HAP-1 (cell line): ENCODE data around the gene KIF26B.

ENCODE experiments used
- DNase-seq, 2 experiments: peaks; one replicate each; pipeline ENCODE4 v3.0.0-alpha.2; 2016 to 2020; ENCODE audit warnings: low spot score in 2 of 2
- H3K27me3 ChIP-seq: fragments of 250-450 bp; sonication (Bioruptor Pico); 2 replicates; pipeline ENCODE4 v1.5.1; 2020; ENCODE audit warnings: low read depth, mild to moderate bottlenecking, moderate library complexity
- H3K36me3 ChIP-seq: fragments of 250-450 bp; sonication (Bioruptor Pico); replicated peaks from 2 replicates; pipeline ENCODE4 v1.5.1; 2020; ENCODE audit warnings: mild to moderate bottlenecking
- H3K4me1 ChIP-seq: fragments of 250-450 bp; sonication (Bioruptor Pico); 2 replicates; pipeline ENCODE4 v1.5.1; 2020; ENCODE audit warnings: mild to moderate bottlenecking
- H3K4me3 ChIP-seq: fragments of 250-450 bp; sonication (Bioruptor Pico); 2 replicates; pipeline ENCODE4 v1.5.1; 2020; ENCODE audit warnings: mild to moderate bottlenecking, moderate library complexity
- H3K9me3 ChIP-seq: fragments of 250-450 bp; sonication (Bioruptor Pico); 2 replicates; pipeline ENCODE4 v1.5.1; 2020; ENCODE audit warnings: mild to moderate bottlenecking, moderate library complexity
- in situ Hi-C: fragments of 300-500 bp; cut with MboI; formaldehyde crosslinking; loops from 3 replicates; pipeline ENCODE4 v1.14.3; 2020; ENCODE audit warnings: low sequenced_read_pairs, inconsistent platforms, mixed read lengths

Gene KIF26B

GRCh38 chr1:245168906-245169305 is 14.1 kb downstream of the KIF26B start:
- H3K27me3 ChIP-seq, result no peaks in the 10 kb centered on the region
- H3K9me3 ChIP-seq, result no peaks in the 10 kb centered on the region
- no peaks in the 10 kb centered on the region for H3K4me1 ChIP-seq
- no peak overlapping the region for H3K4me3 ChIP-seq
- in situ Hi-C loops, result loop anchor here (25.0 kb wide), 1 partner anchor 1318 kb away; no protein-coding TSS in a partner anchor
- H3K36me3 ChIP-seq, result no peaks in the 10 kb centered on the region
- no peak for DNase-seq

- no peaks in the 10 kb centered on the region for H3K36me3 ChIP-seq
- DNase-seq, result no peak
- no peak overlapping the region for H3K4me3 ChIP-seq
- H3K9me3 ChIP-seq, result no peaks in the 10 kb centered on the region
- H3K27me3 ChIP-seq, result no peaks in the 10 kb centered on the region
- in situ Hi-C loops, result loop anchor here (25.0 kb wide), 1 partner anchor 1318 kb away; no protein-coding TSS in a partner anchor
- no peaks in the 10 kb centered on the region for H3K4me1 ChIP-seq
Measured at GRCh38 chr1:245169376-245169775, 14.6 kb downstream of the KIF26B start.

- H3K27me3 ChIP-seq, result no peaks in the 10 kb centered on the region
- DNase-seq, result no peak
- H3K4me1 ChIP-seq, result no peaks in the 10 kb centered on the region
- no peak overlapping the region for H3K4me3 ChIP-seq
- in situ Hi-C loops, result loop anchor here (25.0 kb wide), 1 partner anchor 1315 kb away; no protein-coding TSS in a partner anchor
- H3K36me3 ChIP-seq, result no peaks in the 10 kb centered on the region
- H3K9me3 ChIP-seq, result no peaks in the 10 kb centered on the region
Measured at GRCh38 chr1:245172026-245172425, 17.2 kb downstream of the KIF26B start.

- DNase-seq, result no peak
- Histone ChIP-seq H3K4me1 (no peaks in the 10 kb centered on the region), H3K27me3 (no peaks in the 10 kb centered on the region), H3K36me3 (no peaks in the 10 kb centered on the region), H3K4me3 (no peak overlapping the region), H3K9me3 (no peaks in the 10 kb centered on the region)
- in situ Hi-C loops, result loop anchor here (25.0 kb wide), 1 partner anchor 1314 kb away; no protein-coding TSS in a partner anchor
Measured at GRCh38 chr1:245172829-245173228, 18.0 kb downstream of the KIF26B start.

- DNase-seq, result no peak
- no peaks in the 10 kb centered on the region for H3K27me3 ChIP-seq
- H3K9me3 ChIP-seq, result no peaks in the 10 kb centered on the region
- H3K4me3 ChIP-seq, result no peak overlapping the region
- in situ Hi-C loops, result loop anchor here (25.0 kb wide), 1 partner anchor 1314 kb away; no protein-coding TSS in a partner anchor
- no peaks in the 10 kb centered on the region for H3K36me3 ChIP-seq
- no peaks in the 10 kb centered on the region for H3K4me1 ChIP-seq
Measured at GRCh38 chr1:245173446-245174211, 18.8 kb downstream of the KIF26B start.

GRCh38 chr1:245177071-245177900 is 22.5 kb downstream of the KIF26B start:
- H3K27me3 ChIP-seq, result no peaks in the 10 kb centered on the region
- no peaks in the 10 kb centered on the region for H3K9me3 ChIP-seq
- DNase-seq, result no peak
- H3K4me1 ChIP-seq, result peaks cover 7% of the 10 kb centered on the region
- no peak overlapping the region for H3K4me3 ChIP-seq
- in situ Hi-C loops, result no loop called here
- no peaks in the 10 kb centered on the region for H3K36me3 ChIP-seq

GRCh38 chr1:245179706-245180105 is 24.9 kb downstream of the KIF26B start:
- H3K27me3 ChIP-seq, result no peaks in the 10 kb centered on the region
- H3K4me1 ChIP-seq, result peaks cover 11% of the 10 kb centered on the region
- DNase-seq, result no peak
- no peaks in the 10 kb centered on the region for H3K9me3 ChIP-seq
- H3K36me3 ChIP-seq, result no peaks in the 10 kb centered on the region
- in situ Hi-C loops, result no loop called here
- H3K4me3 ChIP-seq, result no peak overlapping the region

GRCh38 chr1:245180496-245181157 is 25.8 kb downstream of the KIF26B start:
- no peaks in the 10 kb centered on the region for H3K27me3 ChIP-seq
- H3K4me1 ChIP-seq, result peaks cover 16% of the 10 kb centered on the region
- H3K36me3 ChIP-seq, result no peaks in the 10 kb centered on the region
- H3K9me3 ChIP-seq, result no peaks in the 10 kb centered on the region
- DNase-seq, result no peak
- no peak overlapping the region for H3K4me3 ChIP-seq
- in situ Hi-C loops, result no loop called here

GRCh38 chr1:245181158-245181517 is 26.4 kb downstream of the KIF26B start:
- Histone ChIP-seq H3K36me3 (no peaks in the 10 kb centered on the region), H3K4me1 (peaks cover 16% of the 10 kb centered on the region), H3K9me3 (no peaks in the 10 kb centered on the region), H3K4me3 (no peak overlapping the region), H3K27me3 (no peaks in the 10 kb centered on the region)
- in situ Hi-C loops, result no loop called here
- DNase-seq, result peak in 1 of 2 experiments; percentile 19

GRCh38 chr1:245182028-245182427 is 27.2 kb downstream of the KIF26B start:
- Histone ChIP-seq H3K4me3 (no peak overlapping the region), H3K9me3 (no peaks in the 10 kb centered on the region), H3K27me3 (no peaks in the 10 kb centered on the region), H3K4me1 (peaks cover 16% of the 10 kb centered on the region), H3K36me3 (no peaks in the 10 kb centered on the region)
- DNase-seq, result no peak
- in situ Hi-C loops, result no loop called here

- no peaks in the 10 kb centered on the region for H3K9me3 ChIP-seq
- peaks cover 16% of the 10 kb centered on the region for H3K4me1 ChIP-seq
- H3K27me3 ChIP-seq, result no peaks in the 10 kb centered on the region
- no peak for DNase-seq
- H3K4me3 ChIP-seq, result no peak overlapping the region
- in situ Hi-C loops, result no loop called here
- H3K36me3 ChIP-seq, result no peaks in the 10 kb centered on the region
Measured at GRCh38 chr1:245183429-245183828, 28.6 kb downstream of the KIF26B start.

- H3K36me3 ChIP-seq, result no peaks in the 10 kb centered on the region
- in situ Hi-C loops, result no loop called here
- H3K4me1 ChIP-seq, result peaks cover 22% of the 10 kb centered on the region
- H3K9me3 ChIP-seq, result no peaks in the 10 kb centered on the region
- no peaks in the 10 kb centered on the region for H3K27me3 ChIP-seq
- H3K4me3 ChIP-seq, result no peak overlapping the region
- peak; percentile 37 to 59 for DNase-seq
Measured at GRCh38 chr1:245184779-245185178, 30.0 kb downstream of the KIF26B start.

GRCh38 chr1:245188403-245188802 is 33.6 kb downstream of the KIF26B start:
- DNase-seq, result no peak
- in situ Hi-C loops, result no loop called here
- H3K4me3 ChIP-seq, result no peak overlapping the region
- no peaks in the 10 kb centered on the region for H3K9me3 ChIP-seq
- H3K4me1 ChIP-seq, result peaks cover 16% of the 10 kb centered on the region
- H3K27me3 ChIP-seq, result no peaks in the 10 kb centered on the region
- H3K36me3 ChIP-seq, result no peaks in the 10 kb centered on the region
